ENCODE data around the gene ZBTB4. TPM values are rescaled to one million over a fixed set of nuclear protein-coding genes. Genes with fewer than 3 reads are reported as not detected.

Gene ZBTB4
- total RNA-seq, 1 experiment from 2014 or later = 19.9 TPM

- H3K4me1 ChIP-seq (replicated peaks) = no peaks in the 10 kb centered on the region
- DNase-seq (ENCODE audit: low read depth in 1 of 2, low spot score in 2 of 2) = no peak
Measured at GRCh38 chr17:7423679-7424078, 55.8 kb downstream of the ZBTB4 start.

GRCh38 chr17:7421186-7421585 lies 58.2 kb downstream of the ZBTB4 start:
- no peaks in the 10 kb centered on the region for H3K9me3 ChIP-seq (replicated peaks)
- H3K27ac ChIP-seq = no peak overlapping the region
- DNase-seq (ENCODE audit: low read depth in 1 of 2, low spot score in 2 of 2) = no peak
- H3K4me3 ChIP-seq = no peak overlapping the region
- H3K4me1 ChIP-seq (replicated peaks) = no peaks in the 10 kb centered on the region
- no peaks in the 10 kb centered on the region for H3K36me3 ChIP-seq
- H3K27me3 ChIP-seq (replicated peaks) = no peaks in the 10 kb centered on the region

More at GRCh38 chr17:7423679-7424078, 55.8 kb downstream of the ZBTB4 start:
- H3K4me3 ChIP-seq = no peak overlapping the region
- H3K27ac ChIP-seq = no peak overlapping the region
- H3K27me3 ChIP-seq (replicated peaks) = no peaks in the 10 kb centered on the region
- H3K36me3 ChIP-seq = no peaks in the 10 kb centered on the region
- H3K9me3 ChIP-seq (replicated peaks) = no peaks in the 10 kb centered on the region

DNA sequence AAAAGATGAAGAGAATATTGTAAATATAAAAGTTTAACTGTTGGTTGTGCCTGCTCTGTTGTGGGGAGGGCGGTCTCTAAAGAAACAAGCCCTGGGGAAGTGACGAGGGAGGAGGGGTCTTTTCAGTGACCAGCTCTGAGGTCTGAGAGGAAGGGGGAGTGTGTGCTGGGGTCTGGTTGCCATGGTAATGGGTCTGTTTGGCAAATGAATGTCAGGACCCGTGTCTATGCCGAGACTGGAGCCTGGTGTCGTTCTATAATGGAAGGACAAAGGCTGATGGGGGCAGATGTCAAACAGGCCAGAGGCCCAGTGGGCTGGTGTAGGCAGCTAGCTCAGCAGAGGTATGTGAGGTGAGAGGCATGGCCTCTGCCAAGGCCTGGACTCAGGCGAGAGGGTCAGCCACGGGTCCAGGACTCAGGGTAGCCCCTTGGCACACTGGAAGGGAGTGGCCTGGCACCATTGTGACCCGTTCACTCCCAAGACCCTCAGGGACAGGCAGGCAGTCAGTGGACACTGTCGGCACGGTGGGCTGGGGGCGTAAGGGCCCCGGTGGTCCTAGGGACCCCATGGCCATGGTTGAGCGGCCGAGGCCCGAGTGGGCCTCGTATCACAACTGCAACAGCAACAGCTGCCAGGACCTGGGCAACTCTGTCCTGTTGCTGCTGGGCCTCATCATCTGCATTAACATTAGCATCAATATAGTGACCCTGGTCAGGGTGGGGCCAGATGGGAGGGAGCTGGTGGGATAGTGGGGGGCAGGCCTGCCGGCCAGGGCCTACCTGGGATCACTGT lies 59.4 kb downstream of the ZBTB4 start, which contains the start of gene SPEM1:
SPEM1 (plus strand) TSS at position 506 of the 792 bp plus-strand sequence; CDS start at position 567, 61 bp downstream.
- H3K27ac ChIP-seq = no peak within 1 kb of the TSS
- no peaks in the 10 kb centered on the region for H3K27me3 ChIP-seq (replicated peaks)
- no peaks in the 10 kb centered on the region for H3K36me3 ChIP-seq
- H3K9me3 ChIP-seq (replicated peaks) = no peaks in the 10 kb centered on the region
- H3K4me1 ChIP-seq (replicated peaks) = no peaks in the 10 kb centered on the region
- DNase-seq (ENCODE audit: low read depth in 1 of 2, low spot score in 2 of 2) = no peak
- H3K4me3 ChIP-seq = no peak within 1 kb of the TSS

- H3K4me1 ChIP-seq (replicated peaks) = no peaks in the 10 kb centered on the region
- no peak overlapping the region for H3K4me3 ChIP-seq
- no peaks in the 10 kb centered on the region for H3K9me3 ChIP-seq (replicated peaks)
- H3K36me3 ChIP-seq = no peaks in the 10 kb centered on the region
- H3K27me3 ChIP-seq (replicated peaks) = no peaks in the 10 kb centered on the region
- no peak overlapping the region for H3K27ac ChIP-seq
- DNase-seq (ENCODE audit: low read depth in 1 of 2, low spot score in 2 of 2) = no peak
Measured at GRCh38 chr17:7418472-7419152, 60.8 kb downstream of the ZBTB4 start.

DNA sequence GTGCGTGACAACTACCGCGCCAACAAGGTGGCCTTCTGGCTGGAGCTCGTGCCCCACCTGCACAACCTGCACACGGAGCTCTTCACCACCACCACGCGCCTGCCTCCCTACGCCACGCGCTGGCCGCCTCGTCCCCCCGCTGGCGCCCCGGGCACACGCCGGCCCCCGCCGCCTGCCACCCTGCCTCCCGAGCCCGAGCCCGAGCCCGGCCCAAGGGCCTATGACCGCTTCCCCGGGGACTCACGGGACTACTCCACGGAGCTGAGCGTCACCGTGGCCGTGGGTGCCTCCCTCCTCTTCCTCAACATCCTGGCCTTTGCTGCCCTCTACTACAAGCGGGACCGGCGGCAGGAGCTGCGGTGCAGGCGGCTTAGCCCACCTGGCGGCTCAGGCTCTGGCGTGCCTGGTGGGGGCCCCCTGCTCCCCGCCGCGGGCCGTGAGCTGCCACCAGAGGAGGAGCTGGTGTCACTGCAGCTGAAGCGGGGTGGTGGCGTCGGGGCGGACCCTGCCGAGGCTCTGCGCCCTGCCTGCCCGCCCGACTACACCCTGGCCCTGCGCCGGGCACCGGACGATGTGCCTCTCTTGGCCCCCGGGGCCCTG lies 62.3 kb downstream of the ZBTB4 start:
- no peaks in the 10 kb centered on the region for H3K36me3 ChIP-seq
- no peak for DNase-seq (ENCODE audit: low read depth in 1 of 2, low spot score in 2 of 2)
- no peaks in the 10 kb centered on the region for H3K27me3 ChIP-seq (replicated peaks)
- H3K27ac ChIP-seq = no peak overlapping the region
- H3K9me3 ChIP-seq (replicated peaks) = no peaks in the 10 kb centered on the region
- H3K4me3 ChIP-seq = no peak overlapping the region
- H3K4me1 ChIP-seq (replicated peaks) = no peaks in the 10 kb centered on the region

DNA sequence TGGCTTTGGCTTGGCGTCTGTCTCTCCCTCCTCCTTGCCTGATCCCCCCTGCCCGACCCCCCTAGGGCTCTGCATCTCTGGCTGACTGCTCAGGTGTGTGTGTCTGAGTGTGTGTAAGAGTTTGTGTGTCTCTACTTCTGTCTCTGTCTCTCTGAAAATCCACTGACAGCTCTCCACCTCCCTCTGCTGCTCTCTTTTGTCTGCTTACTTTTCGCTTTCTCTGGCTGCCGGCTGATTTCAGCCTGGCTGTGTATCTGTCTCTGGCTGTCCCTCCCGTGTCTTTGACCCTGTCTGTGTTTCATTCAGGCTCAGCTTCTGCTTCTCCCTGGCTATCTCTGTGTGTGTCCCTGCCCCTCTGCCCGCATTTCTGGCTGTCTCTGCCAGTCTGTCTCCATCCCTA lies 63.1 kb downstream of the ZBTB4 start:
- Histone ChIP-seq H3K27me3 (replicated peaks) (no peaks in the 10 kb centered on the region), H3K36me3 (no peaks in the 10 kb centered on the region), H3K4me3 (no peak overlapping the region), H3K9me3 (replicated peaks) (no peaks in the 10 kb centered on the region), H3K27ac (no peak overlapping the region), H3K4me1 (replicated peaks) (no peaks in the 10 kb centered on the region)
- DNase-seq (ENCODE audit: low read depth in 1 of 2, low spot score in 2 of 2) = no peak

- no peaks in the 10 kb centered on the region for H3K36me3 ChIP-seq
- no peak overlapping the region for H3K27ac ChIP-seq
- no peaks in the 10 kb centered on the region for H3K4me1 ChIP-seq (replicated peaks)
- no peak for DNase-seq (ENCODE audit: low read depth in 1 of 2, low spot score in 2 of 2)
- H3K4me3 ChIP-seq = no peak overlapping the region
- no peaks in the 10 kb centered on the region for H3K27me3 ChIP-seq (replicated peaks)
- no peaks in the 10 kb centered on the region for H3K9me3 ChIP-seq (replicated peaks)
Measured at GRCh38 chr17:7415784-7416183, 63.6 kb downstream of the ZBTB4 start.

DNA sequence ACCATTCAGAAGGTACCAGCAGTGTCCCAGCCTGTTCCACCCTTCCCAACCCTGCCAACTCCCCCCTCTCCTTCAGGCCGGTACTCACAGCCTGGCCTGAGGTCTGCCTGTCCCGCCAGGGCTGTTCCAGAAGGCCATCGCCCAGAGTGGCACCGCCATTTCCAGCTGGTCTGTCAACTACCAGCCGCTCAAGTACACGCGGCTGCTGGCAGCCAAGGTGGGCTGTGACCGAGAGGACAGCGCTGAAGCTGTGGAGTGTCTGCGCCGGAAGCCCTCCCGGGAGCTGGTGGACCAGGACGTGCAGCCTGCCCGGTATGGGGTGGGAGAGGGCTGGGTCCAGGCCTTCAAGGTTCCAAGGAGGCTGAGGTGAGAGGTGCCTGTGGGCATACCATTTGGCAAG lies 64.6 kb downstream of the ZBTB4 start:
- Histone ChIP-seq H3K9me3 (replicated peaks) (no peaks in the 10 kb centered on the region), H3K27me3 (replicated peaks) (no peaks in the 10 kb centered on the region), H3K36me3 (no peaks in the 10 kb centered on the region), H3K4me3 (no peak overlapping the region), H3K4me1 (replicated peaks) (no peaks in the 10 kb centered on the region), H3K27ac (no peak overlapping the region)
- DNase-seq (ENCODE audit: low read depth in 1 of 2, low spot score in 2 of 2) = no peak

DNA sequence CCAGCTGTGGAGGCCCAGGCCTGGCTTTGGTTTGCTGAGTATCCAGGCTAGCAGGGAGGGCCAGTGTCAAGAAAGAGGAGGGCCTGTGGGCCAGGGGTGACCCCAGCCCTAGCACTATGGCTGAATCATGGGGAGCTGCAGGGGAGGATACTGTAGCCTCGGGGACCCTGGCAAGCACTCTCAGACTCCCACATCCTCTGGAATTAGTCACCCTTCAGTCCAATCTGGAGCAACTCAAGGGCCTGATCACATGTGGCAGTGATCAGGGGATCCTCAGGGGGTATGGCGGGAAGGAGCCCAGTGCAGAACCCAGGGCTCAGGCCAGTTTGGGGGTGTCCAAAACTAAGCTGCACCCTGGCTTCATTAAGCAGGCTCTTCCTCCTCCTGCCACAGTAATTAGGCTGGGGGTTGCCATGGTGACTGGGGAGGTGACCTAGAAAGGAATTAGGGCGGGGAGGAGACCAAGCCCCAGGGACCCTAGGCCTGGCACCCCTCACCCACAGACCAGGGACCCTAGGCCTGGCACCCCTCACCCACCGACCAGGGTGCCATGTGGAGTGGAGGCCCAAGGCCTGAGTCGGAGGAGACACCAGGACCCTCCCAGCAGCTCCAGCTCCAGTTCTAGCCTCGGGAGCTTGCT lies 66.0 kb downstream of the ZBTB4 start:
- H3K4me3 ChIP-seq = no peak overlapping the region
- H3K4me1 ChIP-seq (replicated peaks) = no peaks in the 10 kb centered on the region
- H3K27ac ChIP-seq = no peak overlapping the region
- no peak for DNase-seq (ENCODE audit: low read depth in 1 of 2, low spot score in 2 of 2)
- H3K9me3 ChIP-seq (replicated peaks) = no peaks in the 10 kb centered on the region
- no peaks in the 10 kb centered on the region for H3K27me3 ChIP-seq (replicated peaks)
- H3K36me3 ChIP-seq = no peaks in the 10 kb centered on the region

DNA sequence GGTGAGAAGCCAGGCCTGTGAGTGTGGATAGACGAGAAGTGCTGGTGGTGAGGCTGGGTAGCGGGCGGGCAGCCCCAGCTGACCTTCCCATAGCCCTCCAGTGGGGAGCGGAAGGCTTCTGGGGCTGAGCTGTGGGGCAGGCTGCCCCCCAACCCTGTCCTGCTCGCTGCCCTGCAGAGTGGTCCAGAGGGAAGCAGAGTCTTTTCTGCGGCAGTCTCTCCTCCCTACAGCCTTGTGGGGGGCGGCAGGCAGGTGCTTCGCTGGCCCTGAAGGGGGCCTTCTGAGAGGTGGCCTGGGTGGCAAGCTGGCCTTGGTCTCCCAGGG lies 68.0 kb downstream of the ZBTB4 start:
- Histone ChIP-seq H3K4me3 (no peak overlapping the region), H3K36me3 (no peaks in the 10 kb centered on the region), H3K27ac (no peak overlapping the region), H3K27me3 (replicated peaks) (no peaks in the 10 kb centered on the region), H3K4me1 (replicated peaks) (no peaks in the 10 kb centered on the region), H3K9me3 (replicated peaks) (no peaks in the 10 kb centered on the region)
- DNase-seq (ENCODE audit: low read depth in 1 of 2, low spot score in 2 of 2) = no peak

- H3K36me3 ChIP-seq = no peaks in the 10 kb centered on the region
- no peak overlapping the region for H3K27ac ChIP-seq
- no peaks in the 10 kb centered on the region for H3K9me3 ChIP-seq (replicated peaks)
- H3K4me1 ChIP-seq (replicated peaks) = peaks cover under 1% of the 10 kb centered on the region
- H3K4me3 ChIP-seq = no peak overlapping the region
- no peaks in the 10 kb centered on the region for H3K27me3 ChIP-seq (replicated peaks)
- DNase-seq (ENCODE audit: low read depth in 1 of 2, low spot score in 2 of 2) = no peak
Measured at GRCh38 chr17:7410634-7411426, 68.6 kb downstream of the ZBTB4 start.

DNA sequence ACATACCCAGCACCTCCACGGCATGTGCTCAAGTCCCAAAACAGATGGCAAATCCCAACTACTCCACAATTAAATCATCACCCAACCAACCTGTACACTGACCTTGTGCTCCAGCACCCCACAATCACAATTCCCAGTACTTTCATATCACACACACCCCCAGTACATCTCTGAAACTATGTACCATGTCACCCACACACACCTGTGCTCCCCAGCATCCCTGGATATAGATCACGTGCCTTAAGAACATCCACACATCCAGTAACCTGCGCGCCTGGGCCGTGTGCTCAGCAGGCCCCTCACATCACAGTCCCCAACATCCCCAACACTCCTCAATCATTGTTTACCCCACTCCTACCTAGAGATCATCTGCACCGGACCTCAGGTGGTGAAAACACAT lies 69.7 kb downstream of the ZBTB4 start:
- no peak for DNase-seq (ENCODE audit: low read depth in 1 of 2, low spot score in 2 of 2)
- H3K27ac ChIP-seq = no peak overlapping the region
- H3K4me3 ChIP-seq = no peak overlapping the region
- peaks cover 10% of the 10 kb centered on the region for H3K4me1 ChIP-seq (replicated peaks)
- H3K36me3 ChIP-seq = no peaks in the 10 kb centered on the region
- H3K27me3 ChIP-seq (replicated peaks) = no peaks in the 10 kb centered on the region
- no peaks in the 10 kb centered on the region for H3K9me3 ChIP-seq (replicated peaks)
